Measurements from ENCODE around the gene IL18R1.

DNA sequence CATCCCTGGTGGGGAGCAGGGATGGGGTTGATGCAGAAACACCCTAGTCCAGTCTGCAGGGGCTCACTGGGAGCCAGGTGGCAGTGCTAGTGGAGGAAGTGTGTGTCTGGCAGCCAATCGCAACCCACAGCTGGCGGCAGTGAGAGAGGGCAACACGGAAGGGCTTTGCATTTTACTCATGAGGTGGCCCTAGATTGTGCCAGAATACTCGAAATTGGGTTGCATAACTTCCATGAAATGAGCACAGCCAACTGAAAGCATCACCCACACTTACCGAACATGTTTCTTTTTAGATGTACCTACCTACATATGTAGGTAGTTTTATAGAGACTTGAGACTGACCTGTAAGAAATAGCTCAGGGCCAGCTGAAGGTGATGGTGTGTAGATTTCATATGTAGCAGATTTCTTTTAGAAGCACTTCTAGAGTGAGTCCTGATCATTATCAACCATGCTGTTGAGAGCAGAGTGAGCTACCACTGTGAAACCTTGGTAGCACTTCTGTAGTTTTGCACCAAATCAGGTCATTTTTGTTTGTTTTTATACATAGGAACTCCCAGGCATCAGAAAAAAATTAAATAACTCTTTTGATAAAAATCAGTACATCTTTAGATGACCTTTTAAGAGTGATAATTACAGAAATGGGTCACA, 13.0 kb downstream of the IL18R1 start:
- TF ChIP-seq POLR2AphosphoS5 (IDR thresholded peaks at IDR 0.05; ENCODE audit: borderline replicate concordance, low read depth, low read length) (no peak), EZH2 (IDR thresholded peaks at IDR 0.05) (no peak)
